Neural progenitor cell (in vitro differentiated cells): ENCODE results near the gene OR6M1.

Source experiments
- EZH2 ChIP-seq: fragments of 200-600 bp; sonication (generic); IDR thresholded peaks from 2 replicates; pipeline ENCODE4 v1.6.1; 2017; ENCODE audit warnings: antibody characterized with exemption, mild to moderate bottlenecking, moderate library complexity
- TF ChIP-seq, protein P1 (sequence below): fragments of 200-600 bp; sonication (generic); IDR thresholded peaks from 2 replicates; pipeline ENCODE4 v1.5.1; 2017; ENCODE audit warnings: antibody characterized with exemption, mild to moderate bottlenecking

DNA sequence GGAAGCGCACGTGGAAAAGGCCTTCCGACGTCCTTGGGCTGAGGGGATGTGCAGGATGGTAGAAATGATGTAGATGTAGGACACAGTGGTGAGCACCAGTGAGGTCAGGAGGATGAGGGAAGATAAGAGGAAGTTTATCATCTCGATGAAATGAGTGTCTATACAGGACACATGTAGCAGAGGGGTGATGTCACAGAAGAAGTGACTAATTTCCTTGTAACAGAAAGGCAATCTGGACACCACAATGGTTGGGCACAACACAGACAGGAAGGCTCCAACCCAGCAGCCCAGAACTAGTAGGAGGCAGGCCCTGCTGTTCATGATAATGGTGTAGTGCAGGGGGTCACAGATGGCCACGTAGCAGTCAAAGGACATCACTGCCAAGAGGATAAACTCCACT is 35.0 kb upstream of the OR6M1 start:
- TF ChIP-seq, protein P1, sequence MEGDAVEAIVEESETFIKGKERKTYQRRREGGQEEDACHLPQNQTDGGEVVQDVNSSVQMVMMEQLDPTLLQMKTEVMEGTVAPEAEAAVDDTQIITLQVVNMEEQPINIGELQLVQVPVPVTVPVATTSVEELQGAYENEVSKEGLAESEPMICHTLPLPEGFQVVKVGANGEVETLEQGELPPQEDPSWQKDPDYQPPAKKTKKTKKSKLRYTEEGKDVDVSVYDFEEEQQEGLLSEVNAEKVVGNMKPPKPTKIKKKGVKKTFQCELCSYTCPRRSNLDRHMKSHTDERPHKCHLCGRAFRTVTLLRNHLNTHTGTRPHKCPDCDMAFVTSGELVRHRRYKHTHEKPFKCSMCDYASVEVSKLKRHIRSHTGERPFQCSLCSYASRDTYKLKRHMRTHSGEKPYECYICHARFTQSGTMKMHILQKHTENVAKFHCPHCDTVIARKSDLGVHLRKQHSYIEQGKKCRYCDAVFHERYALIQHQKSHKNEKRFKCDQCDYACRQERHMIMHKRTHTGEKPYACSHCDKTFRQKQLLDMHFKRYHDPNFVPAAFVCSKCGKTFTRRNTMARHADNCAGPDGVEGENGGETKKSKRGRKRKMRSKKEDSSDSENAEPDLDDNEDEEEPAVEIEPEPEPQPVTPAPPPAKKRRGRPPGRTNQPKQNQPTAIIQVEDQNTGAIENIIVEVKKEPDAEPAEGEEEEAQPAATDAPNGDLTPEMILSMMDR, result no peak
- no peak for TF ChIP-seq EZH2
